ENCODE data around the gene CCDC3. TPM values are rescaled to one million over a fixed set of nuclear protein-coding genes. Genes with fewer than 3 reads are reported as not detected.

The CCDC3 gene
- polyA plus RNA-seq, 1 of the 3 experiments (the other 2 are of a cell fraction): 0.02 TPM

- no peaks in the 10 kb centered on the region for H3K79me2 ChIP-seq (ENCODE audit: insufficient read depth)
- no peak overlapping the region for H2AFZ ChIP-seq (ENCODE audit: low read depth)
- WGBS (ENCODE audit: low lambda C conversion rate): 34% methylated on average over 3 of the region's 5 CpGs
- ChIA-PET CTCF (no interaction called here), POLR2A (no interaction called here)
- H3K27ac ChIP-seq (ENCODE audit: low read depth in 2 of 2, low read length in 1 of 2): no peak overlapping the region
- no peaks in the 10 kb centered on the region for H3K27me3 ChIP-seq (ENCODE audit: insufficient read depth)
- H4K20me1 ChIP-seq (ENCODE audit: insufficient read depth): no peaks in the 10 kb centered on the region
- H3K4me1 ChIP-seq (ENCODE audit: control insufficient read depth in 1 of 2, insufficient read depth in 2 of 2, low read depth in 1 of 2, low read length in 1 of 2): no peaks in the 10 kb centered on the region
- no peaks in the 10 kb centered on the region for H3F3A ChIP-seq (replicated peaks; ENCODE audit: insufficient read depth)
- no peak overlapping the region for H3K4me3 ChIP-seq (ENCODE audit: low read depth in 2 of 2, low read length in 1 of 2)
- DNase-seq: no peak
- no peak for TF ChIP-seq TAF1 (IDR thresholded peaks at IDR 0.05; ENCODE audit: borderline replicate concordance, low read depth, low read length)
- TF ChIP-seq, protein P1, sequence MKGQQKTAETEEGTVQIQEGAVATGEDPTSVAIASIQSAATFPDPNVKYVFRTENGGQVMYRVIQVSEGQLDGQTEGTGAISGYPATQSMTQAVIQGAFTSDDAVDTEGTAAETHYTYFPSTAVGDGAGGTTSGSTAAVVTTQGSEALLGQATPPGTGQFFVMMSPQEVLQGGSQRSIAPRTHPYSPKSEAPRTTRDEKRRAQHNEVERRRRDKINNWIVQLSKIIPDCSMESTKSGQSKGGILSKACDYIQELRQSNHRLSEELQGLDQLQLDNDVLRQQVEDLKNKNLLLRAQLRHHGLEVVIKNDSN (IDR thresholded peaks at IDR 0.05; ENCODE audit: borderline replicate concordance, low read depth): no peak
- no peak for TF ChIP-seq RXRA (IDR thresholded peaks at IDR 0.05; ENCODE audit: borderline replicate concordance, low read depth)
- TF ChIP-seq, protein P2, sequence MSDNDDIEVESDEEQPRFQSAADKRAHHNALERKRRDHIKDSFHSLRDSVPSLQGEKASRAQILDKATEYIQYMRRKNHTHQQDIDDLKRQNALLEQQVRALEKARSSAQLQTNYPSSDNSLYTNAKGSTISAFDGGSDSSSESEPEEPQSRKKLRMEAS (IDR thresholded peaks at IDR 0.05; ENCODE audit: low read depth): no peak
- no peak for TF ChIP-seq RFX5 (IDR thresholded peaks at IDR 0.05; ENCODE audit: low read length)
- TF ChIP-seq NRF1 (IDR thresholded peaks at IDR 0.05; ENCODE audit: low read depth, low read length): no peak
- no peak for TF ChIP-seq CHD2 (IDR thresholded peaks at IDR 0.05; ENCODE audit: low read length, partially characterized antibody)
- TF ChIP-seq YY1 (IDR thresholded peaks at IDR 0.05; ENCODE audit: low read depth): no peak
- H3K4me2 ChIP-seq: no peak overlapping the region
- H3K9me3 ChIP-seq: no peaks in the 10 kb centered on the region
- H3K9me2 ChIP-seq: no peaks in the 10 kb centered on the region
- no peak overlapping the region for H3K9ac ChIP-seq
- H3K36me3 ChIP-seq (replicated peaks in 1 of 2; ENCODE audit: control insufficient read depth in 1 of 2, insufficient read depth in 2 of 2, low read length in 1 of 2): no peaks in the 10 kb centered on the region
Measured at GRCh38 chr10:12943425-12943824, 58.1 kb downstream of the CCDC3 start.

- POLR2A ChIA-PET: no interaction called here
- Histone ChIP-seq H3K36me3 (replicated peaks in 1 of 2; ENCODE audit: control insufficient read depth in 1 of 2, insufficient read depth in 2 of 2, low read length in 1 of 2) (no peaks in the 10 kb centered on the region), H4K20me1 (ENCODE audit: insufficient read depth) (no peaks in the 10 kb centered on the region), H3K4me2 (no peak overlapping the region), H3K79me2 (ENCODE audit: insufficient read depth) (no peaks in the 10 kb centered on the region), H3K27ac (ENCODE audit: low read depth in 2 of 2, low read length in 1 of 2) (no peak overlapping the region), H3K9ac (no peak overlapping the region), H3K27me3 (ENCODE audit: insufficient read depth) (no peaks in the 10 kb centered on the region), H3K4me1 (ENCODE audit: control insufficient read depth in 1 of 2, insufficient read depth in 2 of 2, low read depth in 1 of 2, low read length in 1 of 2) (no peaks in the 10 kb centered on the region), H3K4me3 (ENCODE audit: low read depth in 2 of 2, low read length in 1 of 2) (no peak overlapping the region), H3K9me3 (no peaks in the 10 kb centered on the region), H3F3A (replicated peaks; ENCODE audit: insufficient read depth) (no peaks in the 10 kb centered on the region), H3K9me2 (no peaks in the 10 kb centered on the region), H2AFZ (ENCODE audit: low read depth) (no peak overlapping the region)
- WGBS (ENCODE audit: low lambda C conversion rate): 90% methylated on average over 1 of the region's 1 CpG
- TF ChIP-seq PBX3 (IDR thresholded peaks at IDR 0.05) (no peak), NRF1 (IDR thresholded peaks at IDR 0.05; ENCODE audit: low read depth, low read length) (no peak), EZH2phosphoT487 (IDR thresholded peaks at IDR 0.05; ENCODE audit: borderline replicate concordance, low read depth) (no peak), RCOR1 (IDR thresholded peaks at IDR 0.05; ENCODE audit: low read length) (no peak), IRF3 (IDR thresholded peaks at IDR 0.05; ENCODE audit: low read depth, low read length) (no peak)
- CTCF ChIA-PET: interaction anchor here (0.9 to 1.1 kb wide), 3 partner anchors 40 to 160 kb away, joined by 3 read pairs; no protein-coding TSS in a partner anchor
- DNase-seq: no peak
Measured at GRCh38 chr10:12941966-12942365, 59.5 kb downstream of the CCDC3 start.

Measured in SK-N-SH (cell line).